Measurements from ENCODE around the gene DDX59.

The DDX59 gene

GRCh38 chr1:200629876-200630514 lies 39.7 kb downstream of the DDX59 start:
- DNase-seq (ENCODE audit: low spot score): no peak

DNA sequence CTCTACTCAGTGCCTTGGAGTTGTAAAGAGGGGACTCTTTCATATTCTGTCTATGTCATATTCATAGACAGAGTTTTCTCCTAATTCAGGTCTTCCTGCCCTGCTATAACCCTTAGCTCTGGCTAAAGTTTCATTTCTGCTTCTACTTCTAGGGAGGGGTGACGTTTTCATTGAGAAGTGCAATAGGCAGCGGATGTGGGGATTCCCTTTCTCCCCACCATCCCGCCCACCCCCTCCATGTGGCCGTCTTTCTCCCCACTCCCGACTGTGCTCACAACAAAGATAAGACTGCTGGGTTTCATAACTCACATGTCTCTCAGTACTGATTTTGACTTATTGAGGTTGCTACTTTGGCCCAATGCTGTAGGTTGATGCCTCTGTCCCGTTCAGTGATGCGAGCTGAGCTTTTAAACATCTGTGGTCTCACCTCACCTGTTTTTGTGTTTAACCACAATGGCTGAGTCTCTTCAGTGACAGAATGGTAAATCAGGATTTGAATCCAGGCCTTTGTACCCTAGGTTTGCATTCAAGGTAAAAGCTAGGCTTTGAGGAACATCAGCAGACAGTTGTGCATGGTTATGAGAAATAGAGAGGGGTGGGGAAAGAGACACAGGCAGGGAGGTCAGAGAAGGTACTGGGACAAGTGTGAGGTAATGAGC lies 41.4 kb downstream of the DDX59 start:
- DNase-seq (ENCODE audit: low spot score): no peak

GRCh38 chr1:200627575-200628222 lies 42.0 kb downstream of the DDX59 start:
- DNase-seq (ENCODE audit: low spot score): no peak

GRCh38 chr1:200626853-200627534 lies 42.7 kb downstream of the DDX59 start:
- no peak for DNase-seq (ENCODE audit: low spot score)

GRCh38 chr1:200625381-200625824 lies 44.3 kb downstream of the DDX59 start:
- DNase-seq (ENCODE audit: low spot score): no peak

- no peak for DNase-seq (ENCODE audit: low spot score)
Observed at GRCh38 chr1:200624679-200625335, 44.9 kb downstream of the DDX59 start.

- DNase-seq (ENCODE audit: low spot score): peak; percentile 92
Observed at GRCh38 chr1:200620273-200621131, 49.2 kb downstream of the DDX59 start, which contains the start of gene KIF14. Gene KIF14 (minus strand): TSS chr1:200620751. CDS start chr1:200618723, 2,028 bp downstream.

GRCh38 chr1:200619894-200620272 lies 49.8 kb downstream of the DDX59 start:
- DNase-seq (ENCODE audit: low spot score): no peak

DNA sequence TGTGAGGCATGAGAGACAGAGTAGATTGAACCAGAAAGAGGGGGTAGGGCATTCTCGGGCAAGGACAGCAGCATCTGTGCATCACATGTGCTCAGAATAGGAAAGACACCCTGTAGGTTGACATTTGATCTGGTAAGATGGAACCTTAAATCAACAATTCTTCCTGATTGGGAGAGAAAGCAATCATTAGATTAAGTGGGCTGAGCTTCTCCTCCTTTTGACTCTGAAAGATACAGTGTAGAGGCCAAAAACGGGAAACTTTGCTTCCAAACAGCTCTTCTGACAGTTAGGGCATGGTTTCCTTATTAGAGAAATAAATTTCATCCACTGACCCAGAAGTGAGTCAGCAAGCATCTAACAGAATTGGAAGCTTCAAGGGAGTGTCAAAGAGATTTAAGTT lies 58.9 kb downstream of the DDX59 start:
- no peak for DNase-seq (ENCODE audit: low spot score)

- no peak for DNase-seq (ENCODE audit: low spot score)
Observed at GRCh38 chr1:200602632-200603031, 67.1 kb downstream of the DDX59 start.

Measured in kidney tubule cell (primary cell).